Measurements from ENCODE around the gene PRR16. TPM values are rescaled to one million over a fixed set of nuclear protein-coding genes. Genes with fewer than 3 reads are reported as not detected.

PRR16 gene
- total RNA-seq, 1 experiment from 2014 or later = 0.42 TPM

GRCh38 chr5:120682851-120683250, 218.8 kb downstream of the PRR16 start (continued):
- TF ChIP-seq GABPB1 (CRISPR knock-in tag; IDR thresholded peaks at IDR 0.05) (no peak), HMGXB4 (CRISPR knock-in tag; IDR thresholded peaks at IDR 0.05) (no peak)

GRCh38 chr5:120683580-120683979, 219.5 kb downstream of the PRR16 start:
- Mint-ChIP-seq H3K27ac (no peak overlapping the region), H3K4me3 (no peak overlapping the region), H3K4me1 (peaks cover 29% of the 10 kb centered on the region), H3K36me3 (no peaks in the 10 kb centered on the region), H3K9me3 (no peaks in the 10 kb centered on the region), H3K27me3 (ENCODE audit: low read depth) (peaks cover 5% of the 10 kb centered on the region; the same call in 1 of the 2 replicates)
- no peak for TF ChIP-seq ZNF138 (CRISPR knock-in tag; conservative IDR thresholded peaks at IDR 0.05)
- TF ChIP-seq ZNF232 (CRISPR knock-in tag; IDR thresholded peaks at IDR 0.05) = no peak
- no peak for TF ChIP-seq E2F1 (CRISPR knock-in tag; IDR thresholded peaks at IDR 0.05)
- CTCF ChIA-PET = no interaction called here
- no peak for DNase-seq (ENCODE audit: low spot score)
- POLR2A ChIA-PET = interaction anchor here (0.7 kb wide), 1 partner anchor 10 kb away, joined by 4 read pairs; no protein-coding TSS in a partner anchor
- no peak for ATAC-seq

- ChIA-PET CTCF (no interaction called here), POLR2A (no interaction called here)
- Mint-ChIP-seq H3K4me1 (peaks cover 29% of the 10 kb centered on the region), H3K27me3 (ENCODE audit: low read depth) (peaks cover 5% of the 10 kb centered on the region; the same call in 1 of the 2 replicates), H3K4me3 (no peak overlapping the region), H3K36me3 (no peaks in the 10 kb centered on the region), H3K27ac (no peak overlapping the region), H3K9me3 (no peaks in the 10 kb centered on the region)
- DNase-seq (ENCODE audit: low spot score) (no peak), ATAC-seq (no peak)
- no peak for TF ChIP-seq ZNF281 (CRISPR knock-in tag; IDR thresholded peaks at IDR 0.05)
Observed at GRCh38 chr5:120684213-120684612, 220.1 kb downstream of the PRR16 start.

- CTCF ChIA-PET = no interaction called here
- no peak overlapping the region for H3K4me3 Mint-ChIP-seq
- H3K36me3 Mint-ChIP-seq = no peaks in the 10 kb centered on the region
- ATAC-seq = peak; percentile 95
- no peaks in the 10 kb centered on the region for H3K9me3 Mint-ChIP-seq
- DNase-seq (ENCODE audit: low spot score) = peak; percentile 31
- H3K4me1 Mint-ChIP-seq = peaks cover 29% of the 10 kb centered on the region
- peaks cover 5% of the 10 kb centered on the region; the same call in 1 of the 2 replicates for H3K27me3 Mint-ChIP-seq (ENCODE audit: low read depth)
- POLR2A ChIA-PET = no interaction called here
- no peak overlapping the region for H3K27ac Mint-ChIP-seq
- no peak for TF ChIP-seq ZNF532 (CRISPR knock-in tag; IDR thresholded peaks at IDR 0.05; ENCODE audit: borderline replicate concordance)
- TF ChIP-seq IRF1 (CRISPR knock-in tag; IDR thresholded peaks at IDR 0.05) = no peak
- no peak for TF ChIP-seq HMGXB4 (CRISPR knock-in tag; IDR thresholded peaks at IDR 0.05)
- TF ChIP-seq JUN (CRISPR knock-in tag; IDR thresholded peaks at IDR 0.05) = no peak
- TF ChIP-seq ZNF232 (CRISPR knock-in tag; IDR thresholded peaks at IDR 0.05) = no peak
- no peak for TF ChIP-seq SOX15 (CRISPR knock-in tag; IDR thresholded peaks at IDR 0.05)
- no peak for TF ChIP-seq PRRX2 (CRISPR knock-in tag; IDR thresholded peaks at IDR 0.05)
- TF ChIP-seq KAT7 (CRISPR knock-in tag; IDR thresholded peaks at IDR 0.05; ENCODE audit: borderline replicate concordance) = no peak
- TF ChIP-seq GTF2I (CRISPR knock-in tag; conservative IDR thresholded peaks at IDR 0.05) = no peak
- no peak for TF ChIP-seq ETV6 (CRISPR knock-in tag; IDR thresholded peaks at IDR 0.05)
- no peak for TF ChIP-seq E2F4 (CRISPR knock-in tag; IDR thresholded peaks at IDR 0.05; ENCODE audit: borderline replicate concordance, low read depth)
Observed at GRCh38 chr5:120684749-120685415, 220.8 kb downstream of the PRR16 start.

Measured in WTC11 (cell line).